Peyer's patch (tissue), 4 donors: ENCODE measurements around the gene CCDC120.

Source experiments
- POLR2A ChIP-seq, 2 donors: fragments of 450-650 bp; IDR thresholded peaks; one replicate each; pipeline ENCODE4 v1.5.1; 2017; ENCODE audit warnings: antibody characterized with exemption in 2 of 2, mild to moderate bottlenecking in 2 of 2, moderate library complexity in 2 of 2
- TF ChIP-seq, protein P1 (sequence below), 6 experiments: fragments of 450-650 bp in 4 of 6; fragments of 200-600 bp in 2 of 6; sonication (generic) in 1 of 6; IDR thresholded peaks; one replicate each; pipeline ENCODE4 v1.5.1; 2017 to 2019; ENCODE audit warnings: antibody characterized with exemption in 6 of 6, mild to moderate bottlenecking in 3 of 6, moderate library complexity in 1 of 6

- TF ChIP-seq, protein P1, sequence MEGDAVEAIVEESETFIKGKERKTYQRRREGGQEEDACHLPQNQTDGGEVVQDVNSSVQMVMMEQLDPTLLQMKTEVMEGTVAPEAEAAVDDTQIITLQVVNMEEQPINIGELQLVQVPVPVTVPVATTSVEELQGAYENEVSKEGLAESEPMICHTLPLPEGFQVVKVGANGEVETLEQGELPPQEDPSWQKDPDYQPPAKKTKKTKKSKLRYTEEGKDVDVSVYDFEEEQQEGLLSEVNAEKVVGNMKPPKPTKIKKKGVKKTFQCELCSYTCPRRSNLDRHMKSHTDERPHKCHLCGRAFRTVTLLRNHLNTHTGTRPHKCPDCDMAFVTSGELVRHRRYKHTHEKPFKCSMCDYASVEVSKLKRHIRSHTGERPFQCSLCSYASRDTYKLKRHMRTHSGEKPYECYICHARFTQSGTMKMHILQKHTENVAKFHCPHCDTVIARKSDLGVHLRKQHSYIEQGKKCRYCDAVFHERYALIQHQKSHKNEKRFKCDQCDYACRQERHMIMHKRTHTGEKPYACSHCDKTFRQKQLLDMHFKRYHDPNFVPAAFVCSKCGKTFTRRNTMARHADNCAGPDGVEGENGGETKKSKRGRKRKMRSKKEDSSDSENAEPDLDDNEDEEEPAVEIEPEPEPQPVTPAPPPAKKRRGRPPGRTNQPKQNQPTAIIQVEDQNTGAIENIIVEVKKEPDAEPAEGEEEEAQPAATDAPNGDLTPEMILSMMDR (IDR thresholded peaks at IDR 0.05), result no peak
- TF ChIP-seq POLR2A (IDR thresholded peaks at IDR 0.05), result no peak
These were observed 5.9 kb downstream of the CCDC120 start for GRCh38 chrX:49064735-49065134.
